ENCODE data around the gene FBXO28.

DNA sequence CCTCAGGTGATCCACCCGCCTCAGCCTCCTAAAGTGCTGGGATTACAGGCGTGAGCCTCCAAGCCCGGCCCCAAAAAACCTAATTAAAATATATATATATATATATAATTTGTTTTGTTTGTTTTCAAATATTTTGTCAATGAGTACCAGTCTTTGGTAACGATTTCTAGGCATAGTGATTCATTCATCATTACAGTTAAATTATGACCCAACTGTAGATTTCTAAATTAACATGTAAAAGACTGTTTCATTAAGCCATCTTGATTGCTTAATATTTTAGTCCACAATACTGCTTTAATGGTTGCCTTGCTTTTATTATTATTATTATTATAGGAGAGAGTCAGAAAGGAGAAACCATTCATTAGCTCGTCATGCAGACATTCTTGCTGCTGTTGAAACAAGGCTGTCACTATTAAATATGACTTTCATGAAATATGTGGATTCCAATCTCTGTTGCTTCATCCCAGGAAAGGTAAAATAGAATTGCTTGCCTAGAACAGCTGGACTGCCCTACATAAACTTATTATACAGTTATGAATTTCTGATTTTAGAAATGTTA is 19.9 kb downstream of the FBXO28 start:
- TF ChIP-seq CTCF (IDR thresholded peaks at IDR 0.05) (no peak), FOXM1 (IDR thresholded peaks at IDR 0.05; ENCODE audit: low read depth) (no peak), SMC3 (IDR thresholded peaks at IDR 0.05; ENCODE audit: low read depth, low read length) (no peak), RCOR1 (IDR thresholded peaks at IDR 0.05; ENCODE audit: low read length) (no peak), NFIC (IDR thresholded peaks at IDR 0.05; ENCODE audit: borderline replicate concordance) (no peak), GABPA (IDR thresholded peaks at IDR 0.05; ENCODE audit: low read depth) (no peak), EP300 (IDR thresholded peaks at IDR 0.05; ENCODE audit: borderline replicate concordance in 1 of 2, low read depth in 1 of 2, low read length in 1 of 2) (no peak), POLR2AphosphoS5 (IDR thresholded peaks at IDR 0.05; ENCODE audit: low read depth, low read length) (no peak)
- TF ChIP-seq, protein P1, sequence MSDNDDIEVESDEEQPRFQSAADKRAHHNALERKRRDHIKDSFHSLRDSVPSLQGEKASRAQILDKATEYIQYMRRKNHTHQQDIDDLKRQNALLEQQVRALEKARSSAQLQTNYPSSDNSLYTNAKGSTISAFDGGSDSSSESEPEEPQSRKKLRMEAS (IDR thresholded peaks at IDR 0.05; ENCODE audit: low read depth) = no peak
- TF ChIP-seq, protein P2, sequence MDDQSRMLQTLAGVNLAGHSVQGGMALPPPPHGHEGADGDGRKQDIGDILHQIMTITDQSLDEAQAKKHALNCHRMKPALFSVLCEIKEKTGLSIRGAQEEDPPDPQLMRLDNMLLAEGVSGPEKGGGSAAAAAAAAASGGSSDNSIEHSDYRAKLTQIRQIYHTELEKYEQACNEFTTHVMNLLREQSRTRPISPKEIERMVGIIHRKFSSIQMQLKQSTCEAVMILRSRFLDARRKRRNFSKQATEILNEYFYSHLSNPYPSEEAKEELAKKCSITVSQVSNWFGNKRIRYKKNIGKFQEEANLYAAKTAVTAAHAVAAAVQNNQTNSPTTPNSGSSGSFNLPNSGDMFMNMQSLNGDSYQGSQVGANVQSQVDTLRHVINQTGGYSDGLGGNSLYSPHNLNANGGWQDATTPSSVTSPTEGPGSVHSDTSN (IDR thresholded peaks at IDR 0.05) = no peak

All from SK-N-SH (cell line).